Measurements from ENCODE around the gene MLLT1. TPM values are rescaled to one million over a fixed set of nuclear protein-coding genes. Genes with fewer than 3 reads are reported as not detected.

MLLT1 gene
- total and polyA plus RNA-seq, 4 donors: 2.1 to 15.6 (median 7.3) TPM

DNA sequence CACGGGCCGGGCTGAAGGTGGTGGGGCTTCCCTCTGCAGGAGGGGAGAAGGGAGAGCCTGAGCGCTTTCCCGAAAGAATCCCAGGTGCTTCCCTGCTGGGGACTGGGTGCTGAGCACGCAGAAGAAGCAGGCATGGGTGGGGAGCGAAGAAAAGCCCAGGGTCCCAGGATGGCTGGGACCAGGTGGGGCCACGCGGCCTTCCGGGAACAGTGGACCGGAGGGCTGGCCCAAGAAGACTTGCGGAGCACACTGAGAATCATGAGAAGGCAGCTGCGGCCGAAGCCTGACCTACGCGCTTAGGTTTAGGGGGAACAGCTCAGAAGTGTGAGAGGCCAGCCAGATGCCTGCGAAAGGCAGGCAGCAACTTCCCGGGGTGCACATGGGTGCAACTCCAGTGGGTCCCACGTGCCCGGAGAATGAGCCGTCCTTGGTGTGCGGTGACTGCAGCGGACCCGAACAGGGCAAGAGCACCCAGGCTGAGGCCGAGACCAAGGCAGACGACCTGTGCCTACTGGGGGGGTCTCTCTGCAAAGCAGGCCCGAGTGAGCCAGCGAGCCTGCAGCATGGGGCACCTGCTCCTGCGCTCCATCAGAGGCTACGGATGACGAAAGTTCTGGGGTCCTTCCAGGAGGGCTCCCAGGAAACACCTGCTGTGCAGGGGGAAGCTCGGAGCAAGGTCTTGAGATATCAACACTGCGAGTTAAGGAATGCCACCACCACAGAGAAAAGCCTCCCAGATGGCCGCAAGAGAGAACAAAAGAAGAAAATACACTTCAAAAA, 52.4 kb downstream of the MLLT1 start (continued):
- TF ChIP-seq, protein P1, sequence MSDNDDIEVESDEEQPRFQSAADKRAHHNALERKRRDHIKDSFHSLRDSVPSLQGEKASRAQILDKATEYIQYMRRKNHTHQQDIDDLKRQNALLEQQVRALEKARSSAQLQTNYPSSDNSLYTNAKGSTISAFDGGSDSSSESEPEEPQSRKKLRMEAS (IDR thresholded peaks at IDR 0.05): no peak

DNA sequence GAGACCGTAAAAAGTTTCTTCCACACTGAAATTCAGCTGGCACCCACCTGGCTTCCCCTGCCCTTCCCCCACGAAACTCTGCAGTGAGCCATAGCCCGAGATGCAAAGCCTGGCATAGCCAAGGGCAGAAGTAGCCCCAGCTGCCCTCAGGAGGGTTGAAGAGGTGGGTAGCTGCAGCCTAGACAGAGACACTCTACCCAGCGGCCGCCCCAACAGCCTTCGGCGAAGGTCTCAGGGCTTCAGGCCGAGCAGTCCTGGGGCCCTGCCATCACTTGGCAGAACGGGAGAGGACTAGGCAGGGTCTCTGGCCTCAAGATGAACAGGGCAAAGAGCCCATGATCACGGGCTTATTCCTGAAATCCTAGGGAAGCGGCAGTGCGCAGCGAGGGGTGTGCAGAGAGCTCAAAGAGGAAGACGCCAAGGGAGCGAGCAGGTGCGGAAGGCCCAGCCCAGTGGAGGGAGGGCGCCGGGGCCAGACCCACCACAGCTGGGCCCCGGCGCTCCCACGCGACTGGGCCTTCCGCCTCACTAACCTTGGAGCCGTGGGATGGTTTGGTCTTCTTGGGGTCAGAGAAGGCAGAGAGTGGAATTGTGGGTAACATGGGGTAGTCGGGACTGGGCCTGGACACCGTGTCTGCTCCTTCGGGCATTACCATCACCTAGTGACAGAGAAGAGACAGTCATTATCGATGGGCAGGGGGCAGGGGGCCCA, 53.2 kb downstream of the MLLT1 start:
- peaks cover 8 to 10% (median 10%) of the 10 kb centered on the region in 4 donors for H3K4me1 ChIP-seq (ENCODE audit: control insufficient read depth in 4 of 4, insufficient read depth in 4 of 4, low read length in 3 of 4)
- H3K27ac ChIP-seq (ENCODE audit: low read depth in 1 of 2, low read length in 2 of 2): no peak overlapping the region
- no peaks in the 10 kb centered on the region for H3K27me3 ChIP-seq (ENCODE audit: control insufficient read depth in 4 of 4, insufficient read depth in 4 of 4, low read length in 3 of 4)
- H3K9me3 ChIP-seq (ENCODE audit: control insufficient read depth in 4 of 4, low read length in 3 of 4): no peaks in the 10 kb centered on the region
- H3K36me3 ChIP-seq (ENCODE audit: control insufficient read depth in 4 of 4, insufficient read depth in 3 of 4, low read depth in 1 of 4, low read length in 3 of 4): peaks cover 10 to 53% (median 18%) of the 10 kb centered on the region in 4 donors
- no peak for DNase-seq (ENCODE audit: low spot score)
- WGBS: 95% methylated on average over 28 of the region's 28 CpGs
- TF ChIP-seq, protein P2, sequence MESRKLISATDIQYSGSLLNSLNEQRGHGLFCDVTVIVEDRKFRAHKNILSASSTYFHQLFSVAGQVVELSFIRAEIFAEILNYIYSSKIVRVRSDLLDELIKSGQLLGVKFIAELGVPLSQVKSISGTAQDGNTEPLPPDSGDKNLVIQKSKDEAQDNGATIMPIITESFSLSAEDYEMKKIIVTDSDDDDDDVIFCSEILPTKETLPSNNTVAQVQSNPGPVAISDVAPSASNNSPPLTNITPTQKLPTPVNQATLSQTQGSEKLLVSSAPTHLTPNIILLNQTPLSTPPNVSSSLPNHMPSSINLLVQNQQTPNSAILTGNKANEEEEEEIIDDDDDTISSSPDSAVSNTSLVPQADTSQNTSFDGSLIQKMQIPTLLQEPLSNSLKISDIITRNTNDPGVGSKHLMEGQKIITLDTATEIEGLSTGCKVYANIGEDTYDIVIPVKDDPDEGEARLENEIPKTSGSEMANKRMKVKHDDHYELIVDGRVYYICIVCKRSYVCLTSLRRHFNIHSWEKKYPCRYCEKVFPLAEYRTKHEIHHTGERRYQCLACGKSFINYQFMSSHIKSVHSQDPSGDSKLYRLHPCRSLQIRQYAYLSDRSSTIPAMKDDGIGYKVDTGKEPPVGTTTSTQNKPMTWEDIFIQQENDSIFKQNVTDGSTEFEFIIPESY (IDR thresholded peaks at IDR 0.05): no peak
- TF ChIP-seq YY1 (IDR thresholded peaks at IDR 0.05) (no peak), EGR1 (IDR thresholded peaks at IDR 0.05; ENCODE audit: low read depth in 2 of 2) (no peak), HNF4G (IDR thresholded peaks at IDR 0.05) (no peak), TAF1 (conservative IDR thresholded peaks at IDR 0.05) (no peak), SP1 (IDR thresholded peaks at IDR 0.05) (no peak), FOXA2 (IDR thresholded peaks at IDR 0.05) (no peak), RAD21 (IDR thresholded peaks at IDR 0.05) (no peak), FOXA1 (IDR thresholded peaks at IDR 0.05) (no peak), RXRA (IDR thresholded peaks at IDR 0.05) (no peak), NR2F2 (IDR thresholded peaks at IDR 0.05) (no peak), JUND (IDR thresholded peaks at IDR 0.05) (no peak), HNF4A (conservative IDR thresholded peaks at IDR 0.05) (no peak), GABPA (IDR thresholded peaks at IDR 0.05 in 1 of 2, conservative IDR thresholded peaks at IDR 0.05 in 1 of 2) (no peak)
- TF ChIP-seq, protein P3, sequence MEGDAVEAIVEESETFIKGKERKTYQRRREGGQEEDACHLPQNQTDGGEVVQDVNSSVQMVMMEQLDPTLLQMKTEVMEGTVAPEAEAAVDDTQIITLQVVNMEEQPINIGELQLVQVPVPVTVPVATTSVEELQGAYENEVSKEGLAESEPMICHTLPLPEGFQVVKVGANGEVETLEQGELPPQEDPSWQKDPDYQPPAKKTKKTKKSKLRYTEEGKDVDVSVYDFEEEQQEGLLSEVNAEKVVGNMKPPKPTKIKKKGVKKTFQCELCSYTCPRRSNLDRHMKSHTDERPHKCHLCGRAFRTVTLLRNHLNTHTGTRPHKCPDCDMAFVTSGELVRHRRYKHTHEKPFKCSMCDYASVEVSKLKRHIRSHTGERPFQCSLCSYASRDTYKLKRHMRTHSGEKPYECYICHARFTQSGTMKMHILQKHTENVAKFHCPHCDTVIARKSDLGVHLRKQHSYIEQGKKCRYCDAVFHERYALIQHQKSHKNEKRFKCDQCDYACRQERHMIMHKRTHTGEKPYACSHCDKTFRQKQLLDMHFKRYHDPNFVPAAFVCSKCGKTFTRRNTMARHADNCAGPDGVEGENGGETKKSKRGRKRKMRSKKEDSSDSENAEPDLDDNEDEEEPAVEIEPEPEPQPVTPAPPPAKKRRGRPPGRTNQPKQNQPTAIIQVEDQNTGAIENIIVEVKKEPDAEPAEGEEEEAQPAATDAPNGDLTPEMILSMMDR (IDR thresholded peaks at IDR 0.05; ENCODE audit: low read depth, low read length, missing input control): no peak
- TF ChIP-seq, protein P4, sequence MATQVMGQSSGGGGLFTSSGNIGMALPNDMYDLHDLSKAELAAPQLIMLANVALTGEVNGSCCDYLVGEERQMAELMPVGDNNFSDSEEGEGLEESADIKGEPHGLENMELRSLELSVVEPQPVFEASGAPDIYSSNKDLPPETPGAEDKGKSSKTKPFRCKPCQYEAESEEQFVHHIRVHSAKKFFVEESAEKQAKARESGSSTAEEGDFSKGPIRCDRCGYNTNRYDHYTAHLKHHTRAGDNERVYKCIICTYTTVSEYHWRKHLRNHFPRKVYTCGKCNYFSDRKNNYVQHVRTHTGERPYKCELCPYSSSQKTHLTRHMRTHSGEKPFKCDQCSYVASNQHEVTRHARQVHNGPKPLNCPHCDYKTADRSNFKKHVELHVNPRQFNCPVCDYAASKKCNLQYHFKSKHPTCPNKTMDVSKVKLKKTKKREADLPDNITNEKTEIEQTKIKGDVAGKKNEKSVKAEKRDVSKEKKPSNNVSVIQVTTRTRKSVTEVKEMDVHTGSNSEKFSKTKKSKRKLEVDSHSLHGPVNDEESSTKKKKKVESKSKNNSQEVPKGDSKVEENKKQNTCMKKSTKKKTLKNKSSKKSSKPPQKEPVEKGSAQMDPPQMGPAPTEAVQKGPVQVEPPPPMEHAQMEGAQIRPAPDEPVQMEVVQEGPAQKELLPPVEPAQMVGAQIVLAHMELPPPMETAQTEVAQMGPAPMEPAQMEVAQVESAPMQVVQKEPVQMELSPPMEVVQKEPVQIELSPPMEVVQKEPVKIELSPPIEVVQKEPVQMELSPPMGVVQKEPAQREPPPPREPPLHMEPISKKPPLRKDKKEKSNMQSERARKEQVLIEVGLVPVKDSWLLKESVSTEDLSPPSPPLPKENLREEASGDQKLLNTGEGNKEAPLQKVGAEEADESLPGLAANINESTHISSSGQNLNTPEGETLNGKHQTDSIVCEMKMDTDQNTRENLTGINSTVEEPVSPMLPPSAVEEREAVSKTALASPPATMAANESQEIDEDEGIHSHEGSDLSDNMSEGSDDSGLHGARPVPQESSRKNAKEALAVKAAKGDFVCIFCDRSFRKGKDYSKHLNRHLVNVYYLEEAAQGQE (IDR thresholded peaks at IDR 0.05): no peak
- H3K4me3 ChIP-seq (ENCODE audit: low read depth in 1 of 3, low read length in 3 of 3): no peak overlapping the region
- H3K9ac ChIP-seq (ENCODE audit: low read depth in 1 of 2, low read length in 2 of 2): no peak overlapping the region
